ENCODE results near the gene FLT1.

Gene FLT1

DNA sequence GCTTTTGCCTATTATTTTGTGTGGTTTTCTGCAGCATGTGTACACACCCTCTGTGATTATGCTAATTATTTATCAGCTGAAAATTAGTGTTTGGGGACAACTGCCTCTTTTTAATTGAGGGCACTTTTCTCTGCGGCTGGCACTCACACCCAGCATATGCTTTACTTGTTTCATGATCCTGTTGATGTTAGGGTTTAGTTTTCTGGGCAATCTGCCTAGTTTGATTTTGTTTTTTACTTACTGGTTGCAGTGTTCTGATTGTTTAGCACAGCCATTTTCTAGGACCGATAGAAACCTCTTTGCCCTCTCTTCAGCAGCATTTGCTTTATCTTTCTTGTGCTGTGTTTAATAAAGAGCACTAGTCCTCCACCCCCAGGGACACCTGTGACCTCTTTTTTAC, 195.0 kb downstream of the FLT1 start:
- DNase-seq = no peak

DNA sequence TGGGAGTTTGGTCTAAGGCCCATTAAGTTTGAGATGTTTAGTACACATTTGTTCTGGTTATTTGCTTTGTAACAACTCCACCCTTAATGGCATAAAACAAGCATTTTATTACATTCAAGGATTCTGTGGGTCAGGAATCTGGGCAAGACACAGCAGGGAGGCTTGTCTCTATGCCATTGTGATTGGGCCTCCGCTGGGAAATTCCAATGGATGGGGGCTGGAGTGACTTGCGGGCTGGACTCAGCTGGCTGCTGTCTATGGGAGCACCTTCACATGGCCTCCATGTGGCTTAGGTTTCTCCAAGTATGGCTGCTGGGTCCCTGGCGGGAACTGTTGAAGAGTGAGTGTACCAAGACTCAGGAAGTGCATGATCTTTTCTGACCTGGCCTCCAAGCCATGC, 197.6 kb downstream of the FLT1 start:
- DNase-seq = no peak

DNA sequence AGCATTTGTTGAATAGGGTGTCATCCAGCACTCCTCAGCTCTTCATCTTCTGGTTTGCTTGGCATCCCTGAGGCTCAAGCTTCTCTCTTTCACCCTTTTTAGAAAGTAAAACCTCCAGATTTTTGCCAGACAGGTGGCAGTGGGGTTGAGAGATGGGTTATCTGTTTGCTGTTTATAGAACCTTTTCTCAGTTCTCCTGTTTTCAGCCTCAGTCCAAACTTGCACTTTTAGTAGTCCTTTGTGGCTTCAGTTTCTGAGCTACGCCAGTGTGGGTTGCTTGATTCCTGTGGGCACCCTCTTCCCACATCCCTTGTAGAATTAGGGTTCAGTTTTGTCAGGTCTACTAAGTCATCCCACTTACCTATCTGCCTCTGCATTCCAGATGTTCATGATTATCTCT, 208.7 kb downstream of the FLT1 start:
- no peak for DNase-seq

DNA sequence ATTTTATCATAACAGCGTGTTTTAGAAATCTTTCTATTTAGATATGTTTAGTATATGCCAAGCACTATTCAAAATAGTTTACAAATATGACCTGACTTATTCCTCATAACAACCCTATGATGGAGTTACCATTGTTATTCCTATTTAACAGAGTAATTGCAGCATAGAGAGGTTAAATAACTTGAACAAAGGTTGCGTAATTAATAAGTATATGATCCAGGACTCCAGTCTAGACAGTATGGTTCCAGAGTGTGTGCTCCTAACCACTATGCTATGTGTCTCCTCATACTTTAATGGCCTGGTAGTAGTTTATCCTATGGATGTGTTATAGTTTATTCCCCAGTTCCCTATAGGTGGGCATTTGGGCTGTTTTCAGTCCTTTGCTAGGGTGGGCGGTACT, 211.3 kb downstream of the FLT1 start:
- no peak for DNase-seq

DNA sequence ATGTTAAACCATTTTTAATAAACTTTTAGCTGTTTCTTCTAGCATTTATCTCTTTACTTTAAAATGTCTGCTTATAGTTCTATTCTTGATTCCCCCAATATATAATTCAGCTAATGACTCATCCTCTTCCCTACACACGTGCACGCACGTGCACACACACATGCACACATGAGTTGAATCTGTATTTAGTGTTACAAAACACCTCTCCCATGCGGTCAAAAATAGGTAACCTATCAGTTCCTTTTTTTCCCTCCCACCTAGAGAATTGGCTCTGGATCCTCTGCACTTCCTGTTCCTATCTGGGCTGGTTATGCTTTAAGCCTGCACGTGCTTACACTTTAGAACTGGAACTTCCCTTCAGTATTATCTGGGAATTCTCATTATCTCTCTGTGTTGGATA, 212.5 kb downstream of the FLT1 start:
- DNase-seq = no peak

DNA sequence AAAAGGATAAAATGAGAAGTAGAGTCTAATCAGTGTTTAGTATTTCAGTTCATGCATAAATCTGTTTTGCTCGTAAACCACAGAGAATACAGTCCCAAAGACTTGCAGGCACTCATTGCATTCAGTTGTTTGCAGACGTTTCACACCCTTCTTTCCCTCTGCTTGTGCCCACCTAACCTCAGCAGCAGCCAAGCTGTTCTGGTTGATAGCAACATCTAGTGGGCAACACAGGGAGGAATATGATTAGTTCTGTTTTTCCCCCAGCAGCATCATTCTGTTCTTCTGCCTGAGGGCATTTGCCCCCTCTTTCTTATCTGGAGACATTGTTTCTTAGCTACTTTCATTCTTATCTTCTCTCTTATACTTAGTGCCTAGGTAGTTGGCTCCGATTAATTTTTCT, 221.0 kb downstream of the FLT1 start:
- DNase-seq = no peak

DNA sequence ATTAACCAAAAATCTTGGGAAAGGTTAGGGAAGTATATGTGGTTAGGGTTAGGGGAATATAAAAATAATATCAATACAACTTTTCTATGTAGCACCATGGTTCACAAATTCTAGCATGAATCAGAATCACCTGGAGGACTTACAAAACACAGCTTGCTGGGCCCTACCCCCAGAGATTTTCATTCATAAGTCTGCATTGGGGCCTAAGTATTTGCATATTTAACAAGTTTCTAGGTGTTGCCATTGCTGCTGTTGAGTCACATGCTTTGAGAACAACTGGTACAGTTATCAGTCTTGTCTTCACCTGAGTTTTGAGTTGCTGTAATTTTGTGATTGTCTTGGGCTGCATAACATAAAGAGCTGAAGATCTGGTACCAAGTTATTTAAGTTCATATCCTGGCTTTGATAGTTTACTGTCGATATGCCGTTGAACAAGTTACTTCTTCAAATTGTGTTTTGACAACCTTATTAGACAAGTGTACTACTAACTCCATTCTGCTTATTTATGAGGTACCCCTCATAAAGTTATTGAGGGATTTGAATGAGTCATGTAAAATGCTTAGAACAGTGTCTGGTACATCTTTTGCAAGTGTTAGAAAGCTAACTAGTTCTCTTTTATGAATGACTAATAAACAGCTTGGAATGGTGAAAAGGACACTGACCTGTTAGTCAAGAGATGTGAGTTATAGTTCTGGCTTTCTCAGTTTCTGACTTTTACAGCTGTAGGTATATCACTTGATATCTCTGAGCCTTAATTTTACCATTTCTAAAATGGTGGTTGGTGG, 223.7 kb downstream of the FLT1 start:
- DNase-seq = no peak

DNA sequence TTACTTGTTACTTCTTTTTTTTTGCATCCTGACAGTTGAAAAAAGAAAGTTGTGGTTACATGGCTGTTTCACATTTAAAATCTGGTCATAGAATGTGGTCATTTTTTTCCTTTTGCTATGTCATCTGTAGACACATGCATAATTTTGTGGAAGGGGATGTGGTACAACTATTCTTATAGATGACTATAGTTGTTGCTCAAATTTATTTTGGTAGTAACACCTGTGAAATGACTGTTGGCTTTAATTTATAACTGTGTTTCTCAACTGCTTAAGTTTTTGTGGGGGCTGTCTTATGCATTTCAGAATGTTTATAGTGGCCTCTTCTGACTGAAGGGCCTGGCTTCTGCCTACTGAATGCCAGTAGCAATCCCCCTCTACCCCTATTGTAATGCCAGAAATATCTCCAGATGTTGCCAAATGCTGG, 226.1 kb downstream of the FLT1 start:
- no peak for DNase-seq

DNA sequence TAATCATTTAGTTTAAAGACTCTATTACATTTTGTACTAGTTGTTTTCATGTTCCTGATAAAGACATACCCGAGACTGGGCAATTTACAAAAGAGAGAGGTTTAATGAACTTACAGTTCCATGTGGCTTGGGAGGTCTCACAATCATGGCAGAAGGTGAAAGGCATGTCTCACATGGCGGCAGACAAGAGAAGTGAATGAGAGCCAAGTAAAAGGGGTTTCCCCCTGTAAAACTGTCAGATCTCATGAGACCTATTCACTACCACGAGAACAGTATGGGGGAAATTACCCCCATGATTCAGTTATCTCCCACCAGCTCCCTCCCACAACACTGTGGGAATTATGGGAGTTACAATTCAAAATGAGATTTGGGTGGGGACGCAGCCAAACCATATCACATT, 227.4 kb downstream of the FLT1 start:
- no peak for DNase-seq

DNA sequence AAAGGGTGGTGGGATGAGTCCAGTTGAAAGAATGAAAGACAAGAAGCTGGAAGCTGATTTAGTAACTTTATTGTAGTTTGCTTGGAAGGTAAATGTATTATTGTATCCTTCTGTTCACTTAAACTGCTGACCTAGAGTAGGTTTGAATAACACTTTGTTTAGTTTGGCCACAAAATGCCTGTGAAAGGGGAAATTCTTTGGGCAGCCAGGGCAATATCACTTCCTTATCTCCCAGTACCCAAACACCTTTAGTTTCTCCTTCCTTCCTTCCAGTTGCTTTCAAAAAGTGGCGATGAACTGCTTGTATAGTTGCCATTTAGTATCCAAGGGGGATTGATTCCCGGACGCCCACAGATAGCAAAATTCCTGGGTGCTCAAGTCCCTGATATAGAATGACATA, 236.5 kb downstream of the FLT1 start:
- DNase-seq = no peak

DNA sequence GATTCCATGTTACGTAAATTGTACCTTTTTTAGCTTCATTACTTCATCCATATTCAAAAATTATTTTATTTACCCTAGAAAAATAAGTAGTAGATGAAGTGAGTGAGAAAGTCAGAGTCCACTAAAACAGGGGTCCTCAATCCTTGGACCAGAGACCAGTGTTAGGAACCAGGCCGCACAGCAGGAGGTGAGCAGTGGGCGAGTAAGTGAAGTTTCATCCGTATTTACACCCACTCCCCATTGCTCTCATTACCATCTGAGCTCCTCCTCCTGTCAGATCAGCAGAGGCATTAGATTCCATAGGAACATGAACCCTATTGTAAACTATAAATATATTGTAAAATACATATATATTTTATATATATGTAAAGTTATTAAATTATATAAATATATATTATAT, 237.6 kb downstream of the FLT1 start:
- no peak for DNase-seq

DNA sequence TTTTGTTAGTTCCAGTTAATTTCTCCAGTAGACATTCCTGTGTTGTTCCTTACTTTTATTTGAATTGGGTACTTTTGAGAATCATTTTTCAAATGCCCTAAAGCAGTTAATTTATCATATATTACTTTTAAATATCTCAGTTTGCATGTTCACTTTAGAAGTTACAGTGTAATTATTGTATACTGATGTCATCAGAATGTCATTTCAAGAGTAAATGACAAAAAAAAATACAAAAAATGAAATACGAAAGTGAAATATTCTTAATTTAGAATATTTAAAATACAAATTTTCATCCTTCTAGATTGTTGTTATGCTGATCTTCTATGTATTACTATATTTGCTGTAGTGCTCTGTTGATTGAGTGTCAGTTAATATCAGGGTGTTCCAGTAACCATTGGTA, 242.4 kb downstream of the FLT1 start:
- no peak for DNase-seq

DNA sequence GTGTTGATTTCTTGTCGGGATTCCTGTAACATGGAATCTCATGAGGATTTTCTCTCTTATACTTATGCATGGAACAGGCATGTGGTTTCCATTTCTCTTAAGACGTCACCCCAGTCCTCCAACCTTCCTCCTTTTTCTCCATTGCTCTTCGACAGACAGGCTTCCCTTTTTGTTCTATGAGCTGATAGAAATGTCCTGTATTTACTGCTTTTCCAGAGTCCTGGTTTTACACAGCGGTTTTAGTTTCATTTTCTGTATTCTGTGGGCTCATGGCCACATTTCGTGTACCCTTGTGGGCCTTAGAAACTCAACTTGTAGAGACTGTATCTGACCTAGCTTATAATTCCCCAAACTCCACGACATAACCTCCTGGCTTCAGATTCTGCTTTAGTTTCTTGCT, 243.5 kb downstream of the FLT1 start:
- no peak for DNase-seq

DNA sequence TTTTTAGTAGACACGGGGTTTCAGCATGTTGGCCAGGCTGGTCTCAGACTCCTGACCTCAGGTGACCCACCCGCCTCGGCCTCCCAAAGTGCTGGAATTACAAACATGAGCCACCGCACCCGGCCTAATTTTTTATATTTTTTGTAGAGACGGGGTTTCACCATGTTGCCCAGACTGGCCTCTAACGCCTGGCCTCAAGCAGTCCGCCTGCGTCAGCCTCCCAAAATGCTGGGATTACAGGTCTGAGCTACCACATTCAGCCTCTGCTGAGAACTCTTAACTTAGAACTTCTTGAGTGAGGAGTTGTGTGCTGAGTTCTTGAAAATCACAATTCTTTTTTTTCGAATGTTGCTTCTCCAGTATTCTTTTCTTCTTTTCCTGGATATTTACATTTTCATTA, 244.4 kb downstream of the FLT1 start:
- no peak for DNase-seq

Data from activated CD8-positive, alpha-beta memory T cell treated with anti-CD3 and anti-CD28 coated beads, Interleukin-2, amount 50 U/mL, for 48 hours (primary cell).